Ecto neural progenitor cell (in vitro differentiated cells): ENCODE results near the gene GXYLT2.

Experiments used
- DNase-seq: peaks from one replicate; pipeline ENCODE4 v3.0.0-alpha.2; 2018; ENCODE audit warnings: low spot score

Gene GXYLT2

DNA sequence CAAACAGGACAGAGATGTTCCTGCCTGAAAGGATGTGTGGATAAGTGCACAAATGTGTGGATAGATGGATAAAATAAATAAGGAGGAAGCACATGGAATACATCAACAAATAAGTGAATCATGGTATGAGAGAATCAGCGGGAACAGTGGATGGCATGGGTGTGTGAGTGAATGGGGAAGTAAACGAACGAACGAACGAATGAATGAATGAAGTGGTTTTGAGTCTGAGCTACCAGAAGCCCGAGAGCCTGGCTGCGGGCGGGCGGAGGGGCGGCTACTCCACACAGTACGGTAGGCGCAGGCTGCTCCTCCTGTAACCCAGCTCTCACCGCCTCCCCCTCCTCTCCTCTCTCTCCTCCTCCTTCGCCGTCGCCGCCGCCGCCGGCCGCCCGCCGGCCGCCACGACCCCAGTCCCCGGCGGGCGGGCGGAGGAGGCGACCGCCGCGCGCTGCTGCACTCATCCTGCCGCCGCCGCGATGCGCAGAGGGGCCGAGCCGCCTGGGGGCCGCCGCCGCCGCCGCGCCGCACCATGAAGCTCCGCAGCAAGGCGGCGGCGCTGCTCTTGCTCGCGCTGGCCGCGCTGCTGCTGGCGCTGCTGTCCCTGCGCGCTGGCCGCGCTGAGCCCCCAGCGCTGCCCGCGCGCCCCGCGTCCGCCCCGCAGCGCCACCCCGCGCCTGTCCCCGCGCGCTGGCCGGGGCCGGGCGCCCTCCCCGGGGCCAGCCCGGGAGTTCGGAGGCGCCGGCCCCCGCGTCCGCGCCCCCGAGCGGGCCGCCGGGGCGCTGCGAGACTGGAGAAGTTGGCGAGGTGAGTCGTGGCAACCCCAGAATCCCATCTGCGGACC, at the start of gene GXYLT2:
GXYLT2 (plus strand) TSS at position 342 of the 841 bp plus-strand sequence; CDS start at position 530, 188 bp downstream.
- peak; percentile 84 for DNase-seq

- no peak for DNase-seq
These were observed 48.8 kb upstream of the GXYLT2 start for GRCh38 chr3:72839057-72839456.

GRCh38 chr3:72844436-72844993, 43.3 kb upstream of the GXYLT2 start:
- no peak for DNase-seq

GRCh38 chr3:72846166-72846565, 41.7 kb upstream of the GXYLT2 start:
- no peak for DNase-seq

GRCh38 chr3:72847282-72847681, 40.6 kb upstream of the GXYLT2 start:
- no peak for DNase-seq

- peak; percentile 91 for DNase-seq
These were observed 39.8 kb upstream of the GXYLT2 start, which contains the start of gene SHQ1 for GRCh38 chr3:72847751-72848702. TSS of gene SHQ1 (minus strand) at chr3:72848445. CDS start at chr3:72848340, 105 bp downstream.

DNA sequence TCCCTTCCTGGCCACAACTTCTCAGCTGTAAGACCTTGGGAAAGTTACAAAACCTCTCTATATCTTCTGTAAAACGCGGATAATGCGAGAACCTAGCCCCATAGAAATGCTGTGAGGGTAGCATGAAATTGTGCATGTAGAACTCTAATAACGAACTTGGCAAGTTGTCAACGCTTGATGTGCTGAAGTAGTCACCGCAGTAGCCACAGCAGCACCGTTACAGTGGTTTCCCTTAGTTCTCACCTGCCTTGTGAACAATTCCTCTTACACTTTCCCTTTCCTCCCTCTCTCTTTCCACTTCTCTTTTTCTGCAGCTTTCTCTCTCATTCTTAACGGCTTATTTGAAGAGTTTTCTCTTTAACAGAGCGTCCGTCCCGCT, 39.2 kb upstream of the GXYLT2 start:
- DNase-seq, result no peak

- DNase-seq, result no peak
These were observed 32.8 kb upstream of the GXYLT2 start for GRCh38 chr3:72855001-72855400.

DNA sequence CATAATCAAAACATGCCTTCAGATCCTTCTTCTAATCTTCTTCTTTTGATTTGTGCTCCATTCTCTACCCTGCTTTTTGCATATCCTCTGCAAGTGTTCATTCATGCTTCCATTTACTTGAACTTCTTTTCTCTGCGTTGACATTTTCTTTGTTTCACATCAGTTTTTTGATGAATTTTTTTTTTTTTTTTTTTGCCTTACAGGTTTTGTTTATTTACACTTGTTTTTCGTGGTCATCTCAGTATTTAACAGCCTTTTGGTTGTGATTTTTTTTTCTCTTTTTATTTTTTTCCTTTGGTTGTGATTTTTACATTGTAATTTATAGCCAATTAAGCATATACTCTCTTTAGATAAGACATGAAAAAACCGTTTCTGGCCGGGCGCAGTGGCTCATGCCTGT, 27.8 kb upstream of the GXYLT2 start:
- DNase-seq, result no peak

DNA sequence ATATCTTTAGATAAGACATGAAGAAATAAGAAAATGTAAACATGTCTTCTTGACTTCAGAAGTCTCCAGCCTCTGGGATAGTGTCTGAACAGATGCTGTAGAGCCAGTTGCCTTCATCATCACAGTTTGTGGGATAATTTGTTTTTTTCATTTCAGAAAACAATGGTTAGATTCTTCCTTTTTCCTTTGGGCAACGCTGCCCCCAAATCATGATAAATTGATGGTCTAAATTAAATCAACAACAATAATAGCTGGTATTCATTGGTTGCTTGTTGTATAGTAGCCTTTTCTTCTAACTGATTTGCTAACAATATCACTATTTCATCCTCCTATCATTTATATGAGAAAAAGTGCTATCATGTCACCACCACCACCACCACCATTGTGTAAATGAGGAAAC, 27.0 kb upstream of the GXYLT2 start:
- no peak for DNase-seq

DNA sequence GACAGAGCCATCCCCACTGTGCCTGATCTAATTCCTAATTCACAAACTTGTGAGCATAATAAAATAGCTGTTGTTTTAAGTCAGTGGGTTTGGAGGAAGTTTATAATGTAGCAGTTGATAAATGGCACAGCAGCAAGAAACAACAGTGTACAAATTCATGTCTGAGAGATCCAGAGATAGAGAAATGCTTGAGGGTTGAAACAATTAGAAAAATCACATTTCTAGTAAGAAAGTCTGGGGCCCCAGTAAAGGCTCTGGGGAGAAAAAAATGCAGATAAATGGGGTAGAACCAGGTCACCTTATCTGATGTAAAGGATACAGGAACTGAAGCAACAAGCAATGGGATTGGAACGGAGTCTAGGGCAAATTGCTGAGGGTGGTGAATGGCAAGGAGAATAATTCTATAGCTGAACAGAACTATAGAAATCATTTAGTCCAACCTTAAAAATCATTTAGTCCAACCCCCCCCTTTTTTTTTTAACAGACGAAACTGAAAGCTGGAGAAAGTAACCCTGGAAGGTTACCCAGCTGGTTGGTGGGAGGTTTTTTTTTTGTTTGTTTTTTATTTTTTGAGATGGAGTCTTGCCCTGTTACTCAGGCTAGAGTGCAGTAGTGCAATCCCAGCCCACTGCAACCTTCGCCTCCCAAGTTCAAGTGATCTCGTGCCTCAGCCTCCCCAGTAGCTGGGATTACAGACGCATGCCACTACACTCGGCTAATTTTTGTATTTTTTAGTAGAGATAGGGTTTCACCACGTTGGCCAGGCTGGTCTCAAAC, 25.3 kb upstream of the GXYLT2 start:
- DNase-seq, result no peak

- no peak for DNase-seq
These were observed 15.7 kb upstream of the GXYLT2 start for GRCh38 chr3:72872183-72872582.

DNA sequence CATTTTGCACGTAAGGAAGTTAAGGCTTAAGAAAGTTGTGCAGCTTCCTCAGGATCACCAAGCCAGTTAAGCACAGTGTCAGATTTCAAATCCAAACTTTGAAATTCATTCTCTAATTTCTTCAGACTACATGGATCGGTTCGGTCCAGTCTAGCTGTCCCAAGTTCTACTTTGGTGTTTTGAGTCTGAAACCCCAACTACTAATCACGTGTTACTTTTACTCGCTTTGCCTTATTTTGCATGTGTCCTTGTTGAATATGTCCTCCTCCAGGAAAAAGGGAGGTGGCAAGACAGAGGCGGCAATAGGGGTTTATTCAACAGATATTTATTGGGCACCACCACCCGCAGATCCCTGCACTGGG, 522 bp upstream of the GXYLT2 start:
- no peak for DNase-seq

DNA sequence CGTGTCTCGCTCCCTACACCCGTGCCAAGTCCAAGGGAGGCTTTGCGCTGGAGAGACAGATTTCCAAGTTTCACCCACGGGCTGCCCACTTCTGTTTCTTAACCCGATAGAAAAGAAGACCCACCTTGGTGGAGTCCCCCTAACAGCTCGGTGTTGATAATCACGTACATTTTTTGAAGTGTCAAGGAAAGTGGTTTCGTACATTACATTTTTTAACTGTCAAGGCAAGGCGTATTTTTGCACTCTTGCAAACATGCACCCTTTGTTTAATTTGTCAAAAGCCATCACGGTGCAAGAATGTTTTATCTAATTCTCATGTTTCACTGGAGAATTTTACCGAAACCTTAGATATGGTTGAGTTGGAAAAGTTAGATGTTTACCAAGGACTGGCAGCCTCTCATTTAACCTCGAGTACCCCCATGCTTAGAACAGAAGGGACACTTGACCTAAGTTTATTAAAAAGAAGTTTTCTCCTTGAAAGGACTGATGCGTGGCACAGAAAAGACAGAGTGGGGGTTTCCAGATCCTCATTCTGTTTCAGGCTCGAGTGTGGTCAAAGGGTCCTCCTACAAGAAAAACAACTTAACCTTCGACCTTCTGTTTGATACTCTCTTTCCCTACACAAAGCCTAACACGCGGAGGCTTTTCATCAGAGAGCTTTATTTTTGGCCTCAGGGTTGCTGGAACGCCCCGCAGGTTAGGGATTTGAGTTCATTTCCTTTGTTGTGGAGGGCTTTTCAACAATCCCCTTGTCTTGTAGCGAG, 882 bp downstream of the GXYLT2 start:
- DNase-seq, result peak; percentile 79

GRCh38 chr3:72889310-72890165, 1.7 kb downstream of the GXYLT2 start:
- no peak for DNase-seq

DNA sequence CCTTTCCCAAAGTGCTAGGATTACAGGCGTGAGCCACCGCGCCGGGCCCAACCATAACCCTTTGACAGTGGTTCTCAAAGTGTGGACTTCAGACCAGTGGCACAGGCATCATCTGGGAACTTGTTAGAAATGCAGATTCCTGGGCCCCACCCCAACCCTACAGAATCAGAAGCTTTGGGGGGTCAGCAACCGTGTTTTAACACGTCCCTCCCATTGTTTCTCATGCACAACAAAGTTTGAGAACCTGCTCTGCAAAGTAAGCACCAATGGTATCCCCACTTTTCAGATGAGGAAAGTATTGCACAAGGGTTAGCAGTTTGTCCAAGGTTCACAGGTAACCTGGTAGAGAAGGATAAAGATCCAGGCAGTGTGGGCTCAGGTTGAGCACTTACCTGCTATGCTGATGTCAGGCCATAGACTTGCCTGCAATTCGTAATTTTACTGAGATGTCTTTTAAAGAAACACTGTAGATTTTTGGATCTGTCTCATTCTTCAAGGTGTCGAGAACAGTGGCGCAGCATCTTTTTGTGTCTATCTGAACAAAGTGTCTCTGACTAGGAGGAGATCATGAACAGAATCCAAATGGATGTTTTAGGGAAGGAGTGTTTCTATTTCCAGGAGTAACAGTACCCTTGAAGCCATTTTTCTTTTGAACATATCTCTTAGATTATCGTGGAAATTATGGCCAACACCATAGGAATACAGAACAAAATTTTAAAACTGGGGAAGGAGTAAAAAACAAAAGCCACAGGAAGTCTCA, 2.5 kb downstream of the GXYLT2 start:
- DNase-seq, result no peak

DNA sequence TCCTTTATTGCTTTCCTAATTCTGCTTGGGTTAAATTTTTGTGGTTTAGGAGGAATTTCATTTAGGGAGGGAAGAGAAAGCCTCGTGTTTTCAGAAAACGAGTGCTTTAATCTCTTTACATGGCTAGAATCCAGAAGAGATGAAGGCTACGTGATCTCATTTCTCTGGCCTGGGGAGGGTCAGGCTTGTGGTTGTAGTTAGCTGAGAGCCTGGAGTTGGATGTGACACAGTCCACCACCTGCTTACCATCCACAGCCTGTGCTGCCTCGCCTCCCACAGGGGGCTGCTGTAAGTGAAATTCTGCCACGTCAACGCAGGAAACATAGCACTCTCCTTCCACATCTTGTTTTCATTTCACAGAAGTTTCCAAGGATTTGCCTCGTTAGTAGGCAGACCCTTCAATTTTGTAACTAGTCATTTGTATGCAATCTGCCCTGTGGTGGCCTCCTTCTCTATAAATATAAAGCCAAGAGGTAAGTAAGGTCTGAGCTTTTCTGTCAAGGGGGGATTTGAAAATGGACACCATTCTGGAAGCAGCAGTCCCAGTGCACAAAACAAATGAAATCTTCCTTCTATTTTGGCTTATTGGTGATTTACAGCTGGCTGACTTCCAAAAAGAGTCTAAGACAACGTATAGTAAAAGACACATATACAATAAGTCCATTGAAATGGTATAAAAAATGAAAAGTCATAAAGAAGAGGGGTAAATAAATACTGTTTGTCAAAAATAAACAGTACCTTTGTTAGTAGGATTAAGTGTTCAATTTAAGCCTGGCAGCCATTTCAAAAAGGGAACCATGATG, 3.4 kb downstream of the GXYLT2 start:
- no peak for DNase-seq

DNA sequence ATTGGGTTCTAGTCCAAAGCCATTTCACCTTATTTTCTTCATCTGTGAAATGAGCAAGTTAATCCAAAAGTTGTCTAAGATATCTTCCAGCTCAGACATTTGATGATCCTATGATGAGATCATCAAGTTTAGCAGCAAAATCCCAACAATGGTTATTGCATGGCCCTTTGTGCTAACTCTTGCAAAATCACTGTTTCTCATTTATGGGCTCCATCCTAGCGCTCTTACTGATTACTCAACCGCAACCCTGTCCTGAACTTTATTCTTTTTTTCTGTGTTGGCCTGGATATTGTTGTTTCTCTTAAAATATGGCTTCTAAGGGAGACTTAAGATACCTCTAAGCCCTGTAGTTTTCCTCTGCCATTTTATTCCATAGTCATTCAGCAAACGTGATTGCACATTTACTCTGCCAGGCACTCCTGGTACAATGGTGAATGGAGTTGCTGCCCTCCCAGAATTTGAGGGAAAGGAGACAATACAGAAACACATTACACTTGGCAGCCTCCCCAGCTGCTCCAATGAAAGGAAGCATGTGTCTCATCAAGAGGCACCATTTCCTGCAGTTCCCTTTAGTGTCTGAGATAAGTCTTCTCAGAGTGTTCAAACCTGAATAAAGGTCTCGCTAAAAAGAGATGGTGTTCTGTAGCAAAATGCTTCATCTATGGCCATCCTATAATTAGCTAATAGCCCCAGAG, 4.4 kb downstream of the GXYLT2 start:
- no peak for DNase-seq
